ENCODE data around the gene ADGRE2.
"Not testable (repeated sequence)": the region's sequence is repeated elsewhere in the genome, so short reads cannot be mapped to it uniquely, and the experiment has no call there.

Gene ADGRE2

DNA sequence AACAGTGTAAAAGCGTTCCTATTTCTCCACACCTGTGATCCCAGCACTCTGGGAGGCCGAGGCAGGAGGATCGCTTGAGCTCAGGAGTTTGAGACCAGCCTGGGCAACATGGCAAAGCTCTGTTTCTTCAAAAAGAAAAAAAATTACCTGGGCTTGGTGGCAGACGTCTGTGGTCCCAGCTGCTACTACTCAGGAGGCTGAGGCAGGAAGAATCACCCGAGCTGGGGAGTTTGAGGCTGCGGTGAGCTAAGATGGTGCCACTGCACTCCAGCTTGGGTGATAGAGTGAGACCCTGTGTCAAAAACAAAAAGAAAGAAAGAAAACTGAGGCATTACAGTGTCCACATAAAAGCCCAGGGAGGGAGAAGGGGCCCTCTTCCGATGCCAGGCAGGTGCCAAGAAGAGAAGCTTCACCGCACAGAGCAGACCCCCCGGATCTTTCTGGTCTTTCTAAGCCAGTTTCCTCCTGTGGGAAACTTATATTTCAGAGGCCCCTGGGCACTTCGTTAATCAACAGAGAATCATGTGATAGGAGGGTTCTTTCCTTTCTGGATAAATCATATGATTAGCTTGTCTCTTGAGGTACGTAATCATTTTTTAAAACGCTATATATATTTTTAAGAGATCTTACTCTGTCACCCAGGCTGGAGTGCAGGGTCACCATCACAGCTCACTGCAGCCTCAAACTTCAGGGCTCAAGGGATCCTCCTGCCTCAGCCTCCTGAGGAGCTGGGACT lies at the start of gene ADGRE2:
ADGRE2 (minus strand) TSS at position 451 of the 736 bp plus-strand sequence. CDS start 1,804 bp downstream, outside the sequence.
- not testable (repeated sequence) for DNase-seq

DNA sequence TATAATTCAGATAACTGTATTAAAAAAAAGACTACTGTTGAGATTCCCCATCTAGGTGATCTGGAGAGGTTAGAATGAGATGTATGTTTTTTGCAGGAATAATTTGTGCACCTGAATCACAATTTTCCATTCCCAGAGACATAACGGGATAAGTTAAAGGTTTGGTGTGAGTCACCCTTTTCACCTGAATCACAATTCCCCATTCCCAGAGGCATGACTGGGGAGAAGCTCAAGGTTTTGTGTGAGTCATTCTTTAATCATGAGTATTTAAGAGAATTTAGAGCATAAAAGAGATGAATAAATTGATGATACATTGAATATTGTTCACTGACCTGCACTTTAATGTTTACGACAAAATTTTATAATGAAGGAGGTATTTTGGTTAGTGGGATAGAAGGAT lies 47.6 kb upstream of the ADGRE2 start:
- DNase-seq, result no peak

DNA sequence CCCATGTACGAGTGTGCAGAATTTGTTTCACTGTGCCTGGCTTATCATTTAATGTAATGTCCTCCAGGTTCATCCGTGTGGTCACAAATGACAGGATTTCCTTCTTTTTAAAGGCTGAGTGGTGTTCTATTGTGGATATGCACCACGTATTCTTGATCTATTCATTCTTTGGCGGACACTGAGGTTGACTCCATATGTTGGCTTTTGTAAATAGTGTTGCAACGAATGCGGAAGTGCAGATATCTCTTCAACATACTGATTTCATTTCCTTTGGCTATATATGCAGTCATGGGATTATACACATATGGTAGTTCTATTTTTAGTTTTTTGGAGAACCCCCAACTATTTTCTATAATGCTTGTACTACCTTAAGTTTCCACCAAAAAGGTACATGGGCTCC lies 43.6 kb upstream of the ADGRE2 start:
- DNase-seq, result peak; percentile 71

DNA sequence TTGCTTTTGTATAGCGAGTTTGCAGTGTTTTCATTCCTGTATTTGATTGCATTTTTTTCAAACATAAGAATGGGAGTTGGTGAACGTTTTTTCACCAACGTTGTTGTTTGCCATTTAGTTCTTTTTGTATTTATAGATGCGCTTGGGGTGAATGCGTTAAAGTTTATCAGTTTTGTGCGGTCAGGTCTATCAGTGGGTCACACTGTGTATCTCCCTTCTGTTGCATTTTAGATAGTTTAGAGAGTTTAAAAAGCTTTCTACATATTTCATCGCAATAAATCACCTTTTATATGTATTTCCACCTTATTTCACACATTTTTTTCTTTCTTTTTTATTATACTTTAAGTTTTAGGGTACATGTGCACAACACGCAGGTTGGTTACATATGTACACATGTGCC lies 40.2 kb upstream of the ADGRE2 start:
- peak; percentile 67 for DNase-seq

DNA sequence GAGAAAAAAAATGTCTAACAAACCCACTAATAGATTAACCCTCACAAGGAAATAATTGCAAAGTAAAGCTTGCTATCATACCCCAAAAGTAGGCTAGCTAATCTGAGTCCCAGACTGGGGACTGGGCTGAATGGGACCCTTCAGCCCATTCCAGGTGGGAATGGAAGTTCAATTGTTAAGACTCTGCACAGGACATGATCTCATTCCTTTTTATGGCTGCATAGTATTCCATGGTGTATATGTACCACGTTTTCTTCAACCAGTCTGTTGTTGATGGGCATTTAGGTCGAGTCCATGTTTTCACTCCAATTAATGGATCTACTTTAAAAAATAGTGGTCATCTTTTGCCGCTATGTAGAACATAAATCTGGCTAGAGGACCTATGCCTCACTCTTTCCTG lies 38.7 kb upstream of the ADGRE2 start:
- DNase-seq, result no peak

DNA sequence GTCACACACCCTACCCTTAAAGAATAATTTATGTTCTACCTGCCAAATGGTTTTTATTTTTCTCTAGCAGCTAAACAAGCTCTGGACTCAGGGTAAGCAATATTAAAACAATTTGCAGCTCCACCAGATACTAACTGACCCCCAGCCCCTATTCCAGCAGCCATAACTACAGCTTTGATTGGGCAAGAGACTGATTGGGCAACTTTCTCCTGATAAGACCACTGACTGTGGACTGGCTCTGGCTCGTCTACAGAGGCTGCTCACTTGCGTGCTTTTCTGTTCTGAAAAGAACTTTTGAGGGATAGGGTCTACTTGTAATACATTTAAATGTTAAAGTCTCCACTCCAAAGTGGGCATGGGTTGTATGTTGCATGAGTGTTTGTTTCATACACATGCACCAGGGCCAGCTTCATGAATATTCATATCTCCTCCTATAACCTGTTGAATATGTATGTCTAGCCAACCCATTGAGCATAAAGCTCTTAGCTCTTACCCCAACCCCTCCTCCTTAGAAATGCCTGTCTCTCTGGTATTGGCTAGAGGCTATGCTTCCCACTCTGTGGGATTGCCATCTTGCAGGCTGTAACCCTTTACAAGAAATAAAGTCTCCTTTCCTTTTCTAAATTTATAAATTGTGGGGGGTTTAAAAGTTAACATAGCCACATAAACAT lies 36.8 kb upstream of the ADGRE2 start:
- peak; percentile 57 for DNase-seq

DNA sequence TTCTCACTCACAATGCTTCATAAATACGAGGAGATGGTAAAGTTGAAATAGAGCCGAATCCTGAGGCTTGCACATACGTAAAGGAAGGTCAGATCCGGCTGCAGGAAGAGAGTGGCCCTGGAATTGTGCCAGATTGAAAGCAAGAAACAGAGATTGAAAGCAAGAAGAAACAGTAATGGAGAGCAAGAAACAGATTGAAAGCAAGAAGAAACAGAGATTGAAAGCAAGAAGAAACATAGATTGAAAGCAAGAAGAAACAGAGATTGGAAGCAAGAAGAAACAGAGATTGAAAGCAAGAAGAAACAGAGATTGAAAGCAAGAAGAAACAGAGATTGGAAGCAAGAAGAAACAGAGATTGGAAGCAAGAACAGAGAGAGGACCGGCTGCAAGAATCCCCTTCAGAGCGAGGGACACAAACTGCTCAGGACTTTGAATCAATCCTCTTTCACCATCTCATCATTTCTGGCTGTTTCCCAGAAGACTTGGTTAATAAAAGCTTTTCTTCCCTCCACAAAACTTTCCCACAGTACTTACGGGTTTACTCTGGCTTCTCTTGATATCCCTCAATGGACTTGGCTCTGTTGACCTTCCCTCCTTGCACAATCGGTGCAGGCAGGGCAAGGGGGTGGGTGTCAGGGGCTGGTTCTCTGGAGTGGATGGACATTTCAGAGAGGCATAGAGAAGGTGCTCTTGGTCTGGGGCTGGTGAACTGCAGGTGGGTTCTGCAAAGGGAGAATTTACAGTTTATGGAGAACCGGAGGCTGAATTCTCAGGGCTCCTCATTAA lies 31.1 kb upstream of the ADGRE2 start:
- no peak for DNase-seq

DNA sequence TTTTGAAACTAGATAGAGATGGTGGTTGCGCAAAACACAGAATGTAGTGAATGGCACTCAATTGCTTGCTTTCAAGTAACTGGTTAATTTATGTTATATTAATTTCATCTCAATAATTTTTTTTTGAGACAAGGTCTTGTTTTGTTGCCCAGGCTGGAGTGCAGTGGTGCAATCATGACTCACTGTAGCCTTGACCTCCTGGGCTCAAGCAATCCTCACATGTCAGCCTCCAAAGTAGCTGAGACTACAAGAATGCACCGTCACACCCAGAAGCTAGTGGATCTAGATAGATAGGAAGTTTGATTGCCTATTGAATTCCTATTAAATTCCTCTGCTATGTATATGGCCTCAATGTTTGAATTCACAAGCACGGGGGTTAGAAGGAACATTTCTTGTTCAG lies 26.4 kb upstream of the ADGRE2 start:
- DNase-seq, result no peak

DNA sequence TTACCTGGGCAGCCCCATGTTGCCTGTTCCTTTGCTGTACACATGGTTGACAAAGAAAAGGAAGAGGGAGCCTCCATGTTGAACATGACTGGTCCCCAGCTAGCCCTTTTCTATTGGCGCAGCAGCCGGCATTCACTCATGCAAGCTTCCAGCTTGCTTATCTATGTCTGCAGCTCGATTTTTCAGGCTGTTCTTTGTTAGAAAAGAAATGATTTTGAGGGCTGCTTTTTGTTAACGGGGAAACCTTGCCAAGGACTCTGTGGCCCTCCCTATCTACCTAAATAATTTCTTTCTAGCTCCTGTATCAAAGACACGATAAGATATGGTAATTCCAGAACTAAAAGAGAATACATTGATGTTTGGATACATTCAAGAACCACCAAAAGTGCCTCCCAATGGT lies 20.4 kb upstream of the ADGRE2 start:
- peak; percentile 43 for DNase-seq

DNA sequence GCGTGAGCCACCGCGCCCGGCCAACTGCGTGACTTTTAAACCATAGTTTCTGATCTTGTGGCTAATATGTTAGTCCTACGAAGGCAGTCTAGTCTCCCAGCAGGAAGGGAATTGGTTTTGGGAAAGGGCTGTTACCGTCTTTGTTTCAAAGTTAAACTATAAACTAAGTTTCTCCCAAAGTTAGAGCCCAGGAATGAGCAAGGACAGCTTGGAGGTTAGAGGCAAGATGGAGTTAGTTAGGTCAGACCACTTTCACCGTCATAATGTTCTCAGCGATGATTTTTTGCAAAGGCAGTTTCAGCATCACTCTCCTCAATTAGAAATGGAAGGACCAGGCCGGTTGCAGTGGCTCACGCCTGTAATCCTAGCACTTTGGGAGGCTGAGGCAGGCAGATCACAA lies 17.7 kb upstream of the ADGRE2 start:
- DNase-seq, result no peak

DNA sequence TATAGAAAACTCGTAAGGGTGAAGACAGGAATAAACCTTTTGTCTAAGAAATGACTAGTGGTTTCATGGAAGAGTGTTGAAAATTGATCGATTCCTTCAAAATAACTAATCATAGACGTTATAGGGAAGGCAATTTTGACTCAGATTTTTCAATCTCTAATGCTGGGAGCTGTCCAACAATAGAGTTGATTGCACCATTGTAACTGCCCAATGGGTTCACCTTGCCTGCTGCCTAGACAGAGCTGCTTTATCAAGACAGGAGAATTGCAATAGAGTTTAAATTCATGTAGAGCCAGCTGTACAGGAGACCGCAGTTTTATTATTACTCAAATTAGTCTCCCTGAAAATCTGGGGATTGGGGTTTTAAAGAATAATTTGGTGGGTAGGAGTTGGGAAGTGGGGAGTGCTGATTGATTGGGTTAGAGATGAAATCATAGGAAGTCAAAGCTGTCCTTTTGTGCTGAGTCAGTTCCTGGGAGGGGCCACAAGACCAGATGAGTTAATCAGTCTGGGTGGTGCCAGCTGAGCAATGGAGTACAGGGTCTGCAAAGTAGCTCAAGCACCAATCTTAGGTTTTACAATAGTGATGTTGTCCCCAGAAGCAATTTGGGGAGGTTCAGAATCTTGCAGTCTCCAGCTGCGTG lies 16.8 kb upstream of the ADGRE2 start:
- DNase-seq, result peak; percentile 73

DNA sequence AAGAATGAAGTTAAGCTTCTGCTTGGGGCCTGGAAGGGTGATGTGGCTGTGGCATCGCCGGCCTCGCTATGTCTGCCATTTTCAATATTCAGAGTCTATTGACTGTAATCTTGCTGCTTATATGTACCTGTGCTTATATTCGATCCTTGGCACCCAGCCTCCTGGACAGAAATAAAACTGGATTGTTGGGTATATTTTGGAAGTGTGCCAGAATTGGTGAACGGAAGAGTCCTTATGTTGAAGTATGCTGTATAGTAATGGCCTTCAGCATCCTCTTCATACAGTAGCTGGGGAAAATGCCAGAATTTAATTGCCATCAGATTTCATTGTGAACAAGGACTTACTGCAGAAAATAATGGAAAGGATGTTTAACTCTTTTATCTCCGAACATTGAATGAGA lies 13.9 kb upstream of the ADGRE2 start:
- not testable (repeated sequence) for DNase-seq

DNA sequence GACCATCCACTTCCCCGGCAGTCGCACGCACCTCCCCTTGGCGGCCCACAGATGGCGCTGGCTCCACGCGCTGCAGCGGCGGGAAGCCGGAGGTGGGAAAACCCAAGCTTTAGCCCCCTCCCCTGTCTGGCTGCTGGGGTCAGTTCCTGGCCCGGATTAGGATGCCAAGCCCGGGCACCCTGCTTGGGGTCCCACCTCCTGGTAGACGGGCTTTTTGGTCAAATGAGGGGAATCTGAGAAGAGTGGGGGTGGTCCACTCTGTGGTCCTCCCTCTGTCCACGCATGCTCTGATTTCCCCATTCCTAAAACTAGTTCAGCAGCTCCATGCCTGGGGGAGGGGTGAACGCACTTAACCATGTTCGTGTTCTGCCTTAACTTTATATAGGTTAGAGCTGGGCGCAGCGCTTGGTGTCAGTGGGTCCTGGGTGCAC lies 8.1 kb upstream of the ADGRE2 start:
- DNase-seq, result peak; percentile 76

DNA sequence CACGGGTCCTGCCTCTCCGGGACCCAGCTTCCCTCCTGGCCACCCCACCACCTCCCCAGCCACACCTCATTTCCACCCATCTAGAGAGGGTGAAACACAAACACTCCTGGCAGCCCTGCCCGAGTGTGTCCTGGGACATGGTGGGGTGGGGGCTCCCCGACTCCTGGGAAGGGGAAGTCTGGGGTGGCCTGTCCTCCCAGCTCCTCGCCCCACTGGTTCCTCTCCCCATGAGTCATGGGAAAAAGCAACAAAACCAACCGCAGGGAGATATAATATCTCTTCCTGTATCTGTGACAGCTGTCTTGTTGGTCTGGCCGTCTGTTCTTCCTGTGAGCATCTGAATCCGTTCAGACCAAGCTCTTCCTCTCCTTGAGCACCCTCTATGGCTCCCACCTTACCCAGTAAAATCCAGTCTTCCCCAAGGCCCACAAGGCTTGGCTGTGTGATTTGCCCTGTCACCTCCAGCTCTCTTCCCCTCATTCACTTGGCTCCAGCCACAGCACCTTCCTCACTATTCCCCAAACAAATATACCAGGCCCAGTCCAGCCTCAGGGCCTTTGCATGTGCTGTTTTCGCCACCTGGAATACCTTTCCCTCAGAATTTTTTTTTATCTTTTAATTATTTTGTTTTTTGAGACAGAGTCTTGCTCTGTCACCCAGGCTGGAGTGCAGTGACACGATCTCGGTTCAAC lies 6.9 kb upstream of the ADGRE2 start:
- DNase-seq, result peak; percentile 99

DNA sequence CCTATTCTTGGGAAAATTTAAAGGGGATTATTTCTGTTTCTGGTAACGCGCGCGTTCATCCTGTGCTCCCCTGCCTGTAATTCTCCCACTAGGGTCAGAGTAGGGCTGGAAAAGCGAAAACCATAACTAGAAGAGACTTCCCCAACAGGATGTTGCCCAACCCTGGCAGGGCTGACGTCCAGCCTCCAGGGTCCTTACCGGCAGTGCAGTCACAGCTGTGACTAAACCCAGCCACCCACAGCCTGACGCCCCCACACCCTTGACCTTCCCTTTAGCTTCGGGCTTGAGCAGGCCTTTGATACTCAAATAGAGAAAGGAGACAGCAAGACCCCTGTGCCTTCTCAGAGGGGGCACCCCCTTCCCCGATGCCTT lies 6.4 kb upstream of the ADGRE2 start:
- peak; percentile 98 for DNase-seq

DNA sequence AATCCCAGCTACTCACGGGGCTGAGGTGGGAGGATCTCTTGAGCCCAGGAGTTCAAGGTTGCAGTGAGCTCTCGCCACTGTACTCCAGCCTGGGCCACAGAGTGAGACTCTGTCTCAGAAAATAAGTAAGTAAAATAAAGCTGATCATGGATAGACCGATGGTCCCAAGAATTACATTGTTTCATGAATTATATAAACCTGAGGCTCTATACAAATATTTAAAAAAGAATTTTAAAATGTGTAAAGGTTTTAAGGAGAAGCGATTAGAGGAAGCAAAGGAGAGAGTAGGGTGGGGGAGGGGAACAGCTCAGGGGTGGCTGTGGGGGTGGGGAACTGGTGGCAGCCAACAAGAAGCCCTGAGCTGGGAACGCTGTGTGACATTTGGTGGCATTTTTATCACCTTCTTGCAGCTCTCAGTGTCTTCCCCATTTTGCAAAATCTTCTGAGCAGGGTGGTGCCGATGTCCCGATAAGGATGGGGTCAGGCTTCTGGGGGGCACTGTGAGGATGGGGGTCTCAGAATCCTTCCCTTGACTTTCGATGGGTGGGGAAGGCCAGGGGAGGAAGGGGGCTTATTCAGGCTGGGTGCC lies 5.1 kb upstream of the ADGRE2 start:
- peak; percentile 96 for DNase-seq

DNA sequence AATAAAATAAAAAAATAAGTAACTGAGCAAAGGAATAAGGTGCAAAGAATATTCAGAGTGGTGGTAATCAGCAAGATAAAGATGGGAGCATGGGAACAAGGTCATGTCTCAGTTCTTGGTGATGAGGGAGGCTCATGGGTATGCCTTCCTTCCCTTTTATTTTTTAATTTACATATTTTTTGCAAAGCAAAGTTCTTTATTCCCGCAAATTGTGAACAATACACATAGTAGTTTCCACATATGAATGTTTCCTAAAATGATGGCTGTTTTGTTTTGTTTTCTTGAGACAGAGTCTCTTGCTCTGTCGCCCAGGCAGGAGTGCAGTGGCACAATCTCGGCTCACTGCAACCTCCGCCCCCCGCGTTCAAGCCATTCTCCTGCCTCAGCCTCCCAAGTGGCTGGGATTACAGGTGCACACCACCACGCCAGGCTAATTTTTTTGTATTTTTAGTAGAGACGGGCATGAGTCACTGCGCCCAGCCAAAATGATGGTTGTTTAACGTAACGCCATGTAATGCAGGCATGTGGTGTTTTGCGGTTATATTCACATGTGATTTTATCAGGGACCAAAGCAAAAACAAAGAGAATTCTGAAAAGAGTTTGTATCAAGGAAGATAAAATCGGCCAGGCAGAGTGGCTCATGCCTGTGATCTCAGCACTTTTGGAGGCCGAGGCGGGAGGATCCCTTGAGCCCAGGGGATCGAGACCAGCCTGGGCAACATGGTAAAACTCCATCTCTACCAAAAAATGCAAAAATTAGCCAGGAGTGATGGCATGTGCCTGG lies 4.5 kb upstream of the ADGRE2 start:
- no peak for DNase-seq

DNA sequence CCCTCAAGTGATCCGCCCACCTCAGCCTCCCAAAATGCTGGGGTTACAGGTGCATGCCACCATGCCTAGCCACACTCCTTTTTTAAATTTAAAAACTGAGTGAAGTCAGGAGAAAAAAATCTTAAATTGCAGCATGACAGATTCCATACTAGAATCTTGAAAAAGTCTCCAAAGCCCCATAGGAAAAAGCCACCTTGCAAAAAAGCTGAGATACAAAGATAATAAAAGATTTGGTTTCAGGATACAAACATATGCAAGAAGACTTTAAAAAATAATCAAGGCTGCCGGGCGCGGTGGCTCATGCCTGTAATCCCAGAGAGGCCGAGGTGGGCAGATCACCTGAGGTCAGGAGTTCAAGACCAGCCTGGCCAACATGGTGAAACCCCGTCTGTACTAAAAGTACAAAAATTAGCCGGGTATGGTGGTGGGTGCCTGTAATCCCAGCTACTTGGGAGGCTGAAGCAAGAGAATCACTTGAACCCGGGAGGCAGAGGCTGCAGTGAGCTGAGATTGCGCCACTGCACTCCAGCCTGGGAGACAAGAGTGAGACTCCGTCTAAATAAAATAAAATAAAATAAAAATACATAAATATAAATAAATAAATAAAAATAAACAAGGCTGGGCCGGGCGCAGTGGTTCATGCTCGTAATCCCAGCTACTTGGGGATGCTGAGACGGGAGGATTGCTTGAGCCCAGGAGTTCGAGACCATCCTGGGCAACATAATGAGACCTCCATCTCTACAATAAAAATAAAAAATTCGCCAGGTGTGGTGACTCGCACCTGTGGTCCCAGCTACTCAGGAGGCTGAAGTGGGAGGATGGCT lies 3.6 kb upstream of the ADGRE2 start:
- DNase-seq, result not testable (repeated sequence)

DNA sequence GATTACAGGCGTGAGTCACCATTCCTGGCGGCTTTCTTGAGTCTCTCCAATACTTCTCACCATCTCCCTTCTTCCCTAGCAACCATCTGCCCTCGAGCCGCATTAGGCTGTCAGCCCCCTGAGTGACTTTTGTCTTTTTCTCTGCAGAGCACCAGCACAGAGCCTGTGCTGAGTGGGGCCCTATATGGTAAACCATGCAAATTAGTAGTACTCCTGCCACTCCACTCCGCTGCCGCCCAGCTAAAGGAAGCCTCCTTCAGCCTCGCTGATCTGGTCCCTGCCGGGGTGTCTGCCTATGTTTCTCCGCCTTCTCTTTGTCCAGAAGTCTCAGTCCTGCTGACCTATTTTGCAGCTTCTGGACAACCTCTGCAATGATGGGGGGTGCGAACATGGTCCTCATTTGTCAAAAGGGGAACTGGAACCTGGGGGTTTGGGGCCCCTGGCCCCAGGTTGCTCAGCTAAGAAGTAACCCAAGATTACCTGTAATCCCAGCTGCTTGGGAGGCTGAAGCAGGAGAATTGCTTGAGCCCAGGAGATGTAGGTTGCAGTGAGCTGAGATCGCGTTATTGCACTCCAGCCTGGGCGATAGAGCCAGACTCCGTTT lies 2.4 kb upstream of the ADGRE2 start:
- not testable (repeated sequence) for DNase-seq

DNA sequence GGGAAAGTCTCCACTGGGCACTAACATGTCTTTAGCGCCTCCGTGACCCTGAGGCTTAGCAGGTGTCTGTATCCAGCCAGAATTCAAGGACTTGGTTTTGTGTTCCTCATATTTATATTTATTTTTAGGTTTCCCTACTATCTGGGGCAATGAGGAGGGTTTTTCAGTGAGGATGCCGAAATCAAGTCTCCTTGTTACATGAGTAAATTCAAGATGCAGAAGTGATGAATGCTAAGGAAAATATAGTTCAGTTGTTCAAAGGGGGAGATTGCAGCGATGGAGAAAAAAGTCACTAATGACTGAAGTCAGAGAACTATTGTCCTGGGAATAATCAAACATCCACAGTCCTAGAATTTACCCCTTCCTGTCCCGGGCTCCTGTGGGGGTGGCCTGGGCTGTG lies 791 bp upstream of the ADGRE2 start:
- DNase-seq, result no peak

All from OCI-M1 (cell line).